ENCODE results near the gene KIAA0408.

DNA sequence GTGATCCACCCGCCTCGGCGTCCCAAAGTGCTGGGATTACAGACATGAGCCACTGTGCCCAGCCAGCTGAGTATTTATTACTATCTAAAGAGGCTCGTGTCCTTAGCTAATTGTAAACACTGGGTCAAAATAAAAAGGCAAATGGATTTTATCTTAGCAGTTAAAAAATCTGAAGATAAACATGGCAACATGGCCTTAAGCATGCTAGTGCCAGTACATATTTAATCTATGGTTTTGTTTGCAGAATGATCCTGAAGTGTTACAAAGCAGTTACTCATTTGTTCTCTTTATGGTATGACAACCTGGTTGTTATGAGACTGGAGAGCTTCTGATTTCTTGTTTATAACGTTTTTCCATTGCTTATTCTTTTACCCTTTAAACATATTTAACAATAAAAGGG, 3.9 kb upstream of the KIAA0408 start:
- TF ChIP-seq, protein P1, sequence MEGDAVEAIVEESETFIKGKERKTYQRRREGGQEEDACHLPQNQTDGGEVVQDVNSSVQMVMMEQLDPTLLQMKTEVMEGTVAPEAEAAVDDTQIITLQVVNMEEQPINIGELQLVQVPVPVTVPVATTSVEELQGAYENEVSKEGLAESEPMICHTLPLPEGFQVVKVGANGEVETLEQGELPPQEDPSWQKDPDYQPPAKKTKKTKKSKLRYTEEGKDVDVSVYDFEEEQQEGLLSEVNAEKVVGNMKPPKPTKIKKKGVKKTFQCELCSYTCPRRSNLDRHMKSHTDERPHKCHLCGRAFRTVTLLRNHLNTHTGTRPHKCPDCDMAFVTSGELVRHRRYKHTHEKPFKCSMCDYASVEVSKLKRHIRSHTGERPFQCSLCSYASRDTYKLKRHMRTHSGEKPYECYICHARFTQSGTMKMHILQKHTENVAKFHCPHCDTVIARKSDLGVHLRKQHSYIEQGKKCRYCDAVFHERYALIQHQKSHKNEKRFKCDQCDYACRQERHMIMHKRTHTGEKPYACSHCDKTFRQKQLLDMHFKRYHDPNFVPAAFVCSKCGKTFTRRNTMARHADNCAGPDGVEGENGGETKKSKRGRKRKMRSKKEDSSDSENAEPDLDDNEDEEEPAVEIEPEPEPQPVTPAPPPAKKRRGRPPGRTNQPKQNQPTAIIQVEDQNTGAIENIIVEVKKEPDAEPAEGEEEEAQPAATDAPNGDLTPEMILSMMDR (IDR thresholded peaks at IDR 0.05) = no peak
- TF ChIP-seq POLR2A (IDR thresholded peaks at IDR 0.05) (no peak), POLR2AphosphoS5 (IDR thresholded peaks at IDR 0.05) (peak in 2 of 4 donors; percentile 12 to 60)

All from sigmoid colon (tissue), 4 donors.